ENCODE data around the gene RHO.

GRCh38 chr3:129561619-129562248 lies 33.3 kb downstream of the RHO start:
- TF ChIP-seq CTCF (IDR thresholded peaks at IDR 0.05; ENCODE audit: low read length) (no peak), EZH2 (IDR thresholded peaks at IDR 0.05; ENCODE audit: borderline replicate concordance, low read length) (no peak)
